A549 (cell line): ENCODE results near the gene CYP26A1. TPM values are rescaled to one million over a fixed set of nuclear protein-coding genes. Genes with fewer than 3 reads are reported as not detected.
A peak's percentile ranks its signal among the peaks of the same experiment; 100 is the strongest.

Experiments
- ATAC-seq, 2 experiments: fragments of 200-7000 bp in 1 of 2; fragments of >200 bp in 1 of 2; cut with Nextera tagmentation in 1 of 2; cut with Tn5 transposase in 1 of 2; 3 replicates each; pipeline versions ENCODE4 v1.8.0 to v1.9.1; 2018 to 2020; ENCODE audit warnings: mild to moderate bottlenecking in 1 of 2, moderate library complexity in 1 of 2
- CTCF ChIA-PET: fragments of 300-600 bp; sonication (Branson Sonifier 250); formaldehyde crosslinking; extraction: SDS; loops from one replicate; lab custom pipeline; 2021; ENCODE audit warnings: antibody characterized with exemption, inconsistent platforms; lab: Yijun Ruan, JAX
- POLR2A ChIA-PET: fragments of 350-600 bp; formaldehyde crosslinking; extraction: SDS; loops from one replicate; lab custom pipeline; 2021; ENCODE audit warnings: antibody characterized with exemption, inconsistent platforms; lab: Yijun Ruan, JAX
- DNase-seq, 2 experiments: peaks; one replicate each; pipeline versions ENCODE4 v3.0.0 to v3.0.0-alpha.2; 2011 to 2016; ENCODE audit warnings: low read depth in 1 of 2, low spot score in 1 of 2
- FAIRE-seq: peaks from 2 replicates; lab custom pipeline; 2011; peaks lifted over from hg19 to GRCh38; lab: Jason Lieb, UNC
- H3K27ac ChIP-seq, 2 experiments: fragments of >200 bp; sonication (Bioruptor Twin); formaldehyde crosslinking; 3 replicates each; pipeline ENCODE4 v1.5.1; 2016 to 2017
- H3K4me1 ChIP-seq: fragments of >200 bp; sonication (Bioruptor Twin); formaldehyde crosslinking; 3 replicates; pipeline ENCODE4 v1.6.1; 2016
- H3K4me2 ChIP-seq: fragments of >200 bp; sonication (Bioruptor Twin); formaldehyde crosslinking; 3 replicates; pipeline ENCODE4 v1.6.1; 2016
- H3K4me3 ChIP-seq: fragments of >200 bp; sonication (Bioruptor Twin); formaldehyde crosslinking; 3 replicates; pipeline ENCODE4 v1.5.1; 2016
- H3K9me3 ChIP-seq: fragments of >200 bp; sonication (Bioruptor Twin); formaldehyde crosslinking; 3 replicates; pipeline ENCODE4 v1.6.1; 2016
- EHMT2 ChIP-seq: fragments of 200-600 bp; sonication (generic); IDR thresholded peaks from 2 replicates; pipeline ENCODE4 v1.6.1; 2016; ENCODE audit warnings: antibody characterized with exemption, low read depth, mild to moderate bottlenecking, moderate library complexity
- EP300 ChIP-seq, 2 experiments: fragments of >200 bp; sonication (Bioruptor Twin); formaldehyde crosslinking; IDR thresholded peaks; 2 replicates in 1 of 2; 3 replicates in 1 of 2; pipeline ENCODE4 v1.6.1; 2016 to 2017
- ESRRA ChIP-seq: fragments of 150-350 bp; IDR thresholded peaks from 2 replicates; pipeline ENCODE4 v1.6.1; 2014; ENCODE audit warnings: mild to moderate bottlenecking, low read length, borderline replicate concordance
- FOXS1 ChIP-seq: fragments of 250-450 bp; sonication (Bioruptor Pico); IDR thresholded peaks from 2 replicates; pipeline ENCODE4 v1.5.0; 2020; ENCODE audit warnings: mild to moderate bottlenecking, moderate library complexity
- HDAC2 ChIP-seq: fragments of 200-600 bp; sonication (generic); IDR thresholded peaks from 2 replicates; pipeline ENCODE4 v1.6.1; 2016
- HOXA7 ChIP-seq: fragments of 250-450 bp; sonication (Bioruptor Pico); IDR thresholded peaks from 2 replicates; pipeline ENCODE4 v1.5.0; 2020; ENCODE audit warnings: mild to moderate bottlenecking, moderate library complexity
- NFE2L2 ChIP-seq: fragments of 150-350 bp; conservative IDR thresholded peaks from 2 replicates; pipeline ENCODE4 v1.6.1; 2014; ENCODE audit warnings: low read length
- RAD21 ChIP-seq, 2 experiments: fragments of >200 bp in 1 of 2; sonication (Bioruptor Twin) in 1 of 2; formaldehyde crosslinking in 1 of 2; IDR thresholded peaks in 1 of 2; conservative IDR thresholded peaks in 1 of 2; 2 replicates in 1 of 2; 3 replicates in 1 of 2; pipeline ENCODE4 v1.6.1; 2012 to 2018; ENCODE audit warnings: inconsistent platforms in 1 of 2
- RFX5 ChIP-seq: fragments of 450-650 bp; IDR thresholded peaks from 2 replicates; pipeline ENCODE4 v1.7.1; 2014; ENCODE audit warnings: antibody characterized with exemption, mild to moderate bottlenecking, moderate library complexity
- SMC3 ChIP-seq: fragments of >200 bp; sonication (Bioruptor Twin); formaldehyde crosslinking; IDR thresholded peaks from 3 replicates; pipeline ENCODE4 v1.6.1; 2018; ENCODE audit warnings: inconsistent platforms
- WGBS: methylation state at CpG from one replicate; pipeline ENCODE4 v1.1.6; 2017; ENCODE audit errors: missing lambda C conversion rate; 5-methylcytosine and 5-hydroxymethylcytosine counted together
- polyA plus RNA-seq, 4 experiments: library from polyadenylated mRNA; depleted of rRNA in 3 of 4; stranded (reverse); fragments of >200 nt; fragmentation: RNase III in 1 of 4; extraction: RNeasy Plus Mini Kit Qiagen cat#74134 plus additional on column Dnase treatment in 1 of 4; gene quantifications; 2 replicates in 3 of 4; 3 replicates in 1 of 4; pipeline ENCODE4 v1.2.3, GENCODE V29; 2011 to 2017
- TF ChIP-seq, protein P1 (sequence below): fragments of 150-350 bp; IDR thresholded peaks from 2 replicates; pipeline ENCODE4 v1.6.1; 2014; ENCODE audit warnings: low read depth, mild to moderate bottlenecking, low read length
- TF ChIP-seq, protein P2 (sequence below): fragments of >200 bp; sonication (Bioruptor Twin); formaldehyde crosslinking; IDR thresholded peaks from 3 replicates; pipeline ENCODE4 v1.5.1; 2016
- TF ChIP-seq, protein P3 (sequence below): IDR thresholded peaks from 2 replicates; pipeline ENCODE4 v1.6.1; 2012

Gene CYP26A1
- polyA plus RNA-seq, 2 of the 4 experiments (the other 2 are of a cell fraction), result 1.3 to 7.2 TPM

DNA sequence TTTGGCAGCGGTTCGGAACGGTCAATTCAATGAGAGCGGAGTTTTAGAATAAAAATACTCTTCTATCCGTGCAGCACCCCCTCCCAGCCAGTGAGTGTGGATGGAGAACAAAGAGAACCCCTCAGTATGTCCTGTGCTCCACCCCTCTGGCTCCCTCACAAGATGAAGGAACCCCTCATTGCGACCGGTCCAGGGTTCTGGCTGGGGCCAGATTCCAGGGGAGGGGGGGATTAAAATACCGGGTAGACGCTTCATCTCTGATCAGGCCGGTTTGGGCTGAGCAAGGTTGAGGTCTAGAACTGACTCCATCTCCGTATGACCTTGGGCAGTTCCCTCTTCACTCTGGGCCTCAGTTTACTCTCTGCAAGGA is 7.2 kb upstream of the CYP26A1 start (continued):
- no peak for TF ChIP-seq EP300 (IDR thresholded peaks at IDR 0.05)
- no peak for TF ChIP-seq EHMT2

DNA sequence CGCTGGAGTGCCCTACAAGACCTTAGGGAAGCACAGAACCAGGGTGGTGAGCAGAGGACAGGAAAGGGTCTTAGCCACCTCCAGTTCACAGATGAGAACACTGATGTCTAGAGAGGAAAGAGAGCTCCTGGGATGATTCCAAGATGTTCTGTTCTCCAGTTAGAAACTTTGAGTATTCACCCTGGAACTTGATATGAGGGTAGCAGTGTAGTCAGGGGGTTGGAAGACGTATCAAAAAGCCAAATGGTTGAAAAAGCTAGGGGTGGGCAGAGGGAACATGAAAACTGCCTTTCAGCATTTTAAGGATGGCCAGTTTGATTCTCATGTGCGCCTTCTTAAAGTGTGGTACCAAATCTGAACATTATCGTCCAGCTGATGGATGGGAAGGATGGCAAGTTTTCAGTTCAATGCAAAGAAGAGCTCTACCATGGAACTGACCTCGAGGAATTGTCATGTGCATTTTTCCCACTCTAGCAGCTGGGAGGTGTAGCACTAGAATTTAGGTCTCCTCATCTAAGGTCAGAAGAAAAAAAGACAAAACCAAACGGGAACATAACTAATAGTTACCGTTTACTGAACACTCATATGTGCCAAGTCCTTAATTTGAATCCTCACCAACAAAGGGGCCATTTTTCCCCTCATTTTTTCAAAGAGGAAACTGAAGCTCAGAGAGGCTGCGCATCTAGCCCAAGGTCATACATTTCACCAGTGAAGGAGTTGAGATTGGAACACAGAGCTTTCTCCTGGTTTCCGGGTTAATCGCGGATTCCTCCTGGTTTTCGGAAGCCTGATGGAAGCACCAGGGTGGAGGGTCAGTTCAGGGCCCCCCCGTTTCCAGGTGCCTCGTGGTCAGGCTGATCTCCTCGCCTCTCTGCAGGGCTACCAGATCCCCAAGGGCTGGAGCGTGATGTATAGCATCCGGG is 6.0 kb upstream of the CYP26A1 start:
- FAIRE-seq, result no peak
- WGBS, result 54% methylated on average over 16 of the region's 17 CpGs
- Histone ChIP-seq H3K4me2 (peak overlapping the region; percentile 80), H3K9me3 (no peaks in the 10 kb centered on the region), H3K4me3 (peak overlapping the region; percentile 42), H3K4me1 (0 out of 3 replicates have a peak, but pooled peaks cover 5% of the 10 kb centered on the region), H3K27ac (peak overlapping the region in 1 of 2 experiments; percentile 37; a peak in 1 of 6 replicates)
- no peak for ATAC-seq
- DNase-seq, result no peak
- ChIA-PET POLR2A (no interaction called here), CTCF (interaction anchor here (0.5 to 4.3 kb wide), 9 partner anchors 9 to 285 kb away, joined by 3 to 21 read pairs (median 4); no protein-coding TSS in a partner anchor)
- TF ChIP-seq, protein P1, sequence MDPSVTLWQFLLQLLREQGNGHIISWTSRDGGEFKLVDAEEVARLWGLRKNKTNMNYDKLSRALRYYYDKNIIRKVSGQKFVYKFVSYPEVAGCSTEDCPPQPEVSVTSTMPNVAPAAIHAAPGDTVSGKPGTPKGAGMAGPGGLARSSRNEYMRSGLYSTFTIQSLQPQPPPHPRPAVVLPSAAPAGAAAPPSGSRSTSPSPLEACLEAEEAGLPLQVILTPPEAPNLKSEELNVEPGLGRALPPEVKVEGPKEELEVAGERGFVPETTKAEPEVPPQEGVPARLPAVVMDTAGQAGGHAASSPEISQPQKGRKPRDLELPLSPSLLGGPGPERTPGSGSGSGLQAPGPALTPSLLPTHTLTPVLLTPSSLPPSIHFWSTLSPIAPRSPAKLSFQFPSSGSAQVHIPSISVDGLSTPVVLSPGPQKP, result no peak

DNA sequence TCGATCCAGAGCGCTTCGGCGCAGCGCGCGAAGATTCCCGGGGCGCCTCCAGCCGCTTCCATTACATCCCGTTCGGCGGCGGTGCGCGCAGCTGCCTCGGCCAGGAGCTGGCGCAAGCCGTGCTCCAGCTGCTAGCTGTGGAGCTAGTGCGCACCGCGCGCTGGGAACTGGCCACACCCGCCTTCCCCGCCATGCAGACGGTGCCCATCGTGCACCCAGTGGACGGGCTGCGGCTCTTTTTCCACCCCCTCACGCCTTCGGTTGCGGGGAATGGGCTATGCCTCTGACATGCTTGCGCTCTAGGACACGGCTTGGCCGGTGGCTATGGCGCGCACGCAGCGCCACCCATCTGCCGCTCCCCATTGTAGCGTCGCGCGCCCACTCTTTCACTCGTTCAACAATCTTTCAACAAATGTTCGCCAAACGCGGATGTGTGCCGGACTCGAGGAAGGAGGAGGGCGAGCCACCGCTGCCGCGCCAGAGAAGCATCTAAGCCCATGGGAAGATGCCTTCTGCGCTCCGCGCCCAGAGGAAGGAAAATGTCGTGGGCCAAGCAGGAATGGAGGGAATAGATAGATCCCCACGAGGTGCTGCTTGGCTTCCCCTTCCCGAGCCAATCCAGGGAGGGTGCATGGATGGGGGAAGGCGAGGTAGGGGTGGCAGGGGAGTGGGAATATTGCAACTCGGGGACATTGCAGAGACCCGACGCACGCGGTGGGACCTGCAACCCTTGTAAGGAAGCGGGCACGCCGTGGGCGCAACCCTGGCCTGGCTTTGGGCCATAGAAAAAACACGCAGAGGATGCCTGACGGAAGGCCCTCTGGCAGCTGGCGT is 5.1 kb upstream of the CYP26A1 start:
- 62% methylated on average over 70 of the region's 73 CpGs for WGBS
- DNase-seq (peak in 1 of 2 experiments; percentile 57), FAIRE-seq (no peak), ATAC-seq (peak; percentile 48 to 60; a peak in 5 of 6 replicates)
- ChIA-PET POLR2A (no interaction called here), CTCF (interaction anchor here (0.5 to 4.3 kb wide), 14 partner anchors 7 to 442 kb away, joined by 3 to 21 read pairs (median 4); partner anchors contain the start of gene CYP26C1)
- H3K4me3 ChIP-seq, result peak overlapping the region; percentile 42
- H3K4me2 ChIP-seq, result peak overlapping the region; percentile 80
- TF ChIP-seq HDAC2 (peak; percentile 90; the same call in 1 of the 2 replicates), ESRRA (no peak), HOXA7 (CRISPR knock-in tag) (no peak), RAD21 (conservative IDR thresholded peaks at IDR 0.05 in 1 of 2, IDR thresholded peaks at IDR 0.05 in 1 of 2) (peak; percentile 39 to 47; a peak in 3 of 5 replicates), RFX5 (no peak), SMC3 (peak; percentile 33; the same call in 2 of the 3 replicates), NFE2L2 (no peak)
- TF ChIP-seq, protein P2, sequence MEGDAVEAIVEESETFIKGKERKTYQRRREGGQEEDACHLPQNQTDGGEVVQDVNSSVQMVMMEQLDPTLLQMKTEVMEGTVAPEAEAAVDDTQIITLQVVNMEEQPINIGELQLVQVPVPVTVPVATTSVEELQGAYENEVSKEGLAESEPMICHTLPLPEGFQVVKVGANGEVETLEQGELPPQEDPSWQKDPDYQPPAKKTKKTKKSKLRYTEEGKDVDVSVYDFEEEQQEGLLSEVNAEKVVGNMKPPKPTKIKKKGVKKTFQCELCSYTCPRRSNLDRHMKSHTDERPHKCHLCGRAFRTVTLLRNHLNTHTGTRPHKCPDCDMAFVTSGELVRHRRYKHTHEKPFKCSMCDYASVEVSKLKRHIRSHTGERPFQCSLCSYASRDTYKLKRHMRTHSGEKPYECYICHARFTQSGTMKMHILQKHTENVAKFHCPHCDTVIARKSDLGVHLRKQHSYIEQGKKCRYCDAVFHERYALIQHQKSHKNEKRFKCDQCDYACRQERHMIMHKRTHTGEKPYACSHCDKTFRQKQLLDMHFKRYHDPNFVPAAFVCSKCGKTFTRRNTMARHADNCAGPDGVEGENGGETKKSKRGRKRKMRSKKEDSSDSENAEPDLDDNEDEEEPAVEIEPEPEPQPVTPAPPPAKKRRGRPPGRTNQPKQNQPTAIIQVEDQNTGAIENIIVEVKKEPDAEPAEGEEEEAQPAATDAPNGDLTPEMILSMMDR, result peak; percentile 36; the same call in 2 of the 3 replicates
- TF ChIP-seq, protein P3, sequence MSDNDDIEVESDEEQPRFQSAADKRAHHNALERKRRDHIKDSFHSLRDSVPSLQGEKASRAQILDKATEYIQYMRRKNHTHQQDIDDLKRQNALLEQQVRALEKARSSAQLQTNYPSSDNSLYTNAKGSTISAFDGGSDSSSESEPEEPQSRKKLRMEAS, result peak; percentile 62; the same call in 1 of the 2 replicates
- H3K27ac ChIP-seq, result peak overlapping the region in 1 of 2 experiments; percentile 37; a peak in 1 of 6 replicates
- no peaks in the 10 kb centered on the region for H3K9me3 ChIP-seq
- H3K4me1 ChIP-seq, result 0 out of 3 replicates have a peak, but pooled peaks cover 9% of the 10 kb centered on the region

DNA sequence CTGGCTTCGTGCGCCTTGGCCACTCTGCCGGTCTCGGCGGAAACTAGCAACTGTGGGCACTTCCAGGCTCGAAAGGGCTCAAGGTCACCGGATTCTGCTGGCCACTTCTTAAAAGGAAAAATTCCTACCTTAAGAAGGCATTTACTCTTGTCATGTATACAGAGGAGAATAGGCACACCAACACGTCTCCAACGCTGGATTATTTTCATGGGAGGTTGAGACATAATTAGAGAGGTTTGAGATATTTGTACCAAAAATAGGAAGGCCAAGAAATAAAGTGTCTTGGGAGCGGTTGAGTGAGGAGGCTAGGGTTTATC is 4.5 kb upstream of the CYP26A1 start:
- no peak for FAIRE-seq
- Histone ChIP-seq H3K9me3 (no peaks in the 10 kb centered on the region), H3K27ac (no peak overlapping the region), H3K4me3 (no peak overlapping the region), H3K4me1 (0 out of 3 replicates have a peak, but pooled peaks cover 9% of the 10 kb centered on the region), H3K4me2 (peak overlapping the region; percentile 80; the same call in 2 of the 3 replicates)
- POLR2A ChIA-PET, result no interaction called here
- no peak for TF ChIP-seq FOXS1 (CRISPR knock-in tag)
- CTCF ChIA-PET, result interaction anchor here (0.8 to 4.3 kb wide), 6 partner anchors 8 to 442 kb away, joined by 3 to 21 read pairs (median 7); partner anchors contain the start of gene CYP26C1
- no peak for DNase-seq
- WGBS, result 93% methylated on average over 10 of the region's 10 CpGs
- no peak for ATAC-seq
